NCI-H1105 treated with DMSO at 0.1 percent for 48 hours (cell line): ENCODE data around the gene CCDC85A.

ENCODE experiments used
- DNase-seq: peaks from one replicate; lab custom pipeline; 2025; lab: John Stamatoyannopoulos, UW

Gene CCDC85A

GRCh38 chr2:56195563-56195962 is 11.8 kb downstream of the CCDC85A start:
- no peak for DNase-seq

GRCh38 chr2:56197816-56198215 is 14.0 kb downstream of the CCDC85A start:
- no peak for DNase-seq

GRCh38 chr2:56198936-56199335 is 15.1 kb downstream of the CCDC85A start:
- DNase-seq: no peak

- no peak for DNase-seq
Observed at GRCh38 chr2:56199492-56199891, 15.7 kb downstream of the CCDC85A start.

GRCh38 chr2:56202381-56203121 is 18.8 kb downstream of the CCDC85A start:
- DNase-seq: no peak

- no peak for DNase-seq
Observed at GRCh38 chr2:56204556-56204955, 20.8 kb downstream of the CCDC85A start.

GRCh38 chr2:56206250-56206649 is 22.5 kb downstream of the CCDC85A start:
- DNase-seq: no peak

GRCh38 chr2:56207760-56208159 is 24.0 kb downstream of the CCDC85A start:
- no peak for DNase-seq

GRCh38 chr2:56208380-56208779 is 24.6 kb downstream of the CCDC85A start:
- DNase-seq: no peak

GRCh38 chr2:56209701-56210100 is 25.9 kb downstream of the CCDC85A start:
- no peak for DNase-seq

GRCh38 chr2:56210291-56210690 is 26.5 kb downstream of the CCDC85A start:
- no peak for DNase-seq

- no peak for DNase-seq
Observed at GRCh38 chr2:56211048-56211447, 27.3 kb downstream of the CCDC85A start.

GRCh38 chr2:56215911-56216310 is 32.1 kb downstream of the CCDC85A start:
- no peak for DNase-seq

- DNase-seq: no peak
Observed at GRCh38 chr2:56217106-56217505, 33.3 kb downstream of the CCDC85A start.

- DNase-seq: no peak
Observed at GRCh38 chr2:56222481-56222880, 38.7 kb downstream of the CCDC85A start.

- no peak for DNase-seq
Observed at GRCh38 chr2:56224316-56224715, 40.5 kb downstream of the CCDC85A start.

GRCh38 chr2:56227811-56228210 is 44.0 kb downstream of the CCDC85A start:
- no peak for DNase-seq

- DNase-seq: no peak
Observed at GRCh38 chr2:56229397-56230060, 45.7 kb downstream of the CCDC85A start.

- DNase-seq: peak; percentile 24
Observed at GRCh38 chr2:56230156-56230555, 46.4 kb downstream of the CCDC85A start.

- DNase-seq: no peak
Observed at GRCh38 chr2:56231361-56231760, 47.6 kb downstream of the CCDC85A start.

GRCh38 chr2:56232912-56233311 is 49.1 kb downstream of the CCDC85A start:
- no peak for DNase-seq

GRCh38 chr2:56234241-56234640 is 50.5 kb downstream of the CCDC85A start:
- no peak for DNase-seq

GRCh38 chr2:56239030-56239429 is 55.2 kb downstream of the CCDC85A start:
- DNase-seq: peak; percentile 20

- no peak for DNase-seq
Observed at GRCh38 chr2:56239437-56239836, 55.6 kb downstream of the CCDC85A start.
